Testis (tissue), 3 donors: ENCODE results near the gene DDX1. TPM values are rescaled to one million over a fixed set of nuclear protein-coding genes. Genes with fewer than 3 reads are reported as not detected.

Experiments
- DNase-seq: peaks from one replicate; pipeline ENCODE4 v3.0.0-alpha.2; 2019
- H3K27ac ChIP-seq, 2 donors: fragments of 200-600 bp; sonication (generic); one replicate each; pipeline ENCODE4 v1.5.1; 2019
- H3K27me3 ChIP-seq: fragments of 200-600 bp; sonication (generic); one replicate; pipeline ENCODE4 v1.5.1; 2019
- H3K36me3 ChIP-seq: fragments of 200-600 bp; sonication (generic); one replicate; pipeline ENCODE4 v1.5.1; 2017; ENCODE audit warnings: low read depth; ENCODE audit errors: missing control alignments
- H3K4me1 ChIP-seq: fragments of 200-600 bp; sonication (generic); one replicate; pipeline ENCODE4 v1.5.1; 2019
- H3K4me3 ChIP-seq, 2 donors: fragments of 200-600 bp; sonication (generic); one replicate each; pipeline ENCODE4 v1.5.1; 2017 to 2019
- H3K9me3 ChIP-seq: fragments of 200-600 bp; sonication (generic); one replicate; pipeline ENCODE4 v1.5.1; 2017
- POLR2A ChIP-seq: fragments of 450-650 bp; IDR thresholded peaks from one replicate; pipeline ENCODE4 v1.6.1; 2017; ENCODE audit warnings: antibody characterized with exemption, mild to moderate bottlenecking, moderate library complexity
- WGBS, 2 donors: methylation state at CpG; one replicate each; pipeline ENCODE4 v1.1.5; 2018; 5-methylcytosine and 5-hydroxymethylcytosine counted together
- intact Hi-C: fragments of 100-400 bp; cut with DNase I; formaldehyde crosslinking; loops from one replicate; pipeline ENCODE4 v1.15.1; 2023; ENCODE audit warnings: low total_unique reads
- polyA plus RNA-seq: library from polyadenylated mRNA; stranded (reverse); fragments of 350-450 nt; fragmentation: Illumina TruSeq; extraction: RNeasy Lipid Tissue Mini Kit (QIAGEN cat#74804); gene quantifications from one replicate; pipeline ENCODE4 v1.2.3, GENCODE V29; 2014; ENCODE audit warnings: low read depth, low replicate concordance; ENCODE audit not compliant: insufficient read depth
- total RNA-seq, 2 donors: library from RNA; depleted of rRNA; stranded (reverse); fragments of >200 nt; gene quantifications; one replicate each; pipeline ENCODE4 v1.2.3, GENCODE V29; 2016
- TF ChIP-seq, protein P1 (sequence below), 3 experiments: fragments of 450-650 bp in 2 of 3; fragments of 200-600 bp in 1 of 3; sonication (generic) in 1 of 3; IDR thresholded peaks; one replicate each; pipeline ENCODE4 v1.5.1; 2016 to 2019; ENCODE audit warnings: antibody characterized with exemption in 3 of 3, mild to moderate bottlenecking in 2 of 3, moderate library complexity in 1 of 3

DDX1 gene
- total and polyA plus RNA-seq, 3 donors from 2014 or later, result 60.4 to 66.9 (median 65.0) TPM

GRCh38 chr2:15616850-15617777 is 25.4 kb downstream of the DDX1 start:
- intact Hi-C loops, result no loop called here
- no peaks in the 10 kb centered on the region for H3K9me3 ChIP-seq
- no peak for DNase-seq
- H3K4me1 ChIP-seq, result no peaks in the 10 kb centered on the region
- H3K36me3 ChIP-seq, result peaks cover 2% of the 10 kb centered on the region
- H3K27me3 ChIP-seq, result no peaks in the 10 kb centered on the region
- no peak overlapping the region for H3K27ac ChIP-seq
- 92 to 97% methylated on average over 3 of the region's 3 CpGs for WGBS, 2 donors
- H3K4me3 ChIP-seq, result no peak overlapping the region
- TF ChIP-seq POLR2A, result no peak
- TF ChIP-seq, protein P1, sequence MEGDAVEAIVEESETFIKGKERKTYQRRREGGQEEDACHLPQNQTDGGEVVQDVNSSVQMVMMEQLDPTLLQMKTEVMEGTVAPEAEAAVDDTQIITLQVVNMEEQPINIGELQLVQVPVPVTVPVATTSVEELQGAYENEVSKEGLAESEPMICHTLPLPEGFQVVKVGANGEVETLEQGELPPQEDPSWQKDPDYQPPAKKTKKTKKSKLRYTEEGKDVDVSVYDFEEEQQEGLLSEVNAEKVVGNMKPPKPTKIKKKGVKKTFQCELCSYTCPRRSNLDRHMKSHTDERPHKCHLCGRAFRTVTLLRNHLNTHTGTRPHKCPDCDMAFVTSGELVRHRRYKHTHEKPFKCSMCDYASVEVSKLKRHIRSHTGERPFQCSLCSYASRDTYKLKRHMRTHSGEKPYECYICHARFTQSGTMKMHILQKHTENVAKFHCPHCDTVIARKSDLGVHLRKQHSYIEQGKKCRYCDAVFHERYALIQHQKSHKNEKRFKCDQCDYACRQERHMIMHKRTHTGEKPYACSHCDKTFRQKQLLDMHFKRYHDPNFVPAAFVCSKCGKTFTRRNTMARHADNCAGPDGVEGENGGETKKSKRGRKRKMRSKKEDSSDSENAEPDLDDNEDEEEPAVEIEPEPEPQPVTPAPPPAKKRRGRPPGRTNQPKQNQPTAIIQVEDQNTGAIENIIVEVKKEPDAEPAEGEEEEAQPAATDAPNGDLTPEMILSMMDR (IDR thresholded peaks at IDR 0.05), result no peak

GRCh38 chr2:15617778-15618448 is 26.2 kb downstream of the DDX1 start:
- peaks cover 4% of the 10 kb centered on the region for H3K36me3 ChIP-seq

GRCh38 chr2:15618449-15618855 is 26.8 kb downstream of the DDX1 start:
- peaks cover 4% of the 10 kb centered on the region for H3K36me3 ChIP-seq

More at GRCh38 chr2:15617778-15618448, 26.2 kb downstream of the DDX1 start:
- intact Hi-C loops, result no loop called here
- DNase-seq, result no peak
- Histone ChIP-seq H3K4me1 (no peaks in the 10 kb centered on the region), H3K9me3 (no peaks in the 10 kb centered on the region), H3K27me3 (no peaks in the 10 kb centered on the region), H3K4me3 (no peak overlapping the region), H3K27ac (no peak overlapping the region)
- TF ChIP-seq POLR2A, result no peak
- TF ChIP-seq, protein P1 (IDR thresholded peaks at IDR 0.05), result no peak
- 93 to 97% methylated on average over 4 of the region's 4 CpGs for WGBS, 2 donors

DNA sequence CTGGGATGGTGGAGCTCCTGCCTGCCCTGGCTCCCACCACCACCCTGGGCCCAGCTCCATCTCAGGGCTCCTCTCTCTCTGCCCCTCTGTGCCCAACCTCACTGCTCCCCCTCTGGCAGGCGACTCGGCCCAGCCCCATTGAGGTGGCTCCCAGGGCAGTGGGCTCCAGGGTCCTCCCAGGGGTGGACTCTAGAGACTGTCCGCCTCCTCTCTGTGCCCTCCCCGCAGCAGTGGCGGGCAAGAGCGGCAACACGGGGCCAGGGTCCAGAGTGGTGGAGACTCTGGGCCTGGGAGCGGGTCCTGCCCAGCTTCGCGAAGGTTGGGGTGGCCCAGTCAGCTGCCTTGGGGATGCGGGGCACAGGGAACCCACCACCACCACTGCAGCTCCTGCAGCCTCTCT is 27.4 kb downstream of the DDX1 start:
- intact Hi-C loops, result no loop called here
- WGBS, 2 donors, result 89% methylated on average over 11 of the region's 11 CpGs; no CpG with 5 or more reads in 1 of the 2 donors
- TF ChIP-seq, protein P1 (IDR thresholded peaks at IDR 0.05), result no peak
- TF ChIP-seq POLR2A, result no peak

More at GRCh38 chr2:15618449-15618855, 26.8 kb downstream of the DDX1 start:
- DNase-seq, result no peak
- H3K9me3 ChIP-seq, result no peaks in the 10 kb centered on the region
- H3K4me1 ChIP-seq, result no peaks in the 10 kb centered on the region
- H3K27me3 ChIP-seq, result no peaks in the 10 kb centered on the region
- H3K27ac ChIP-seq, result no peak overlapping the region
- WGBS, 2 donors, result 93% methylated on average over 16 of the region's 16 CpGs; no CpG with 5 or more reads in 1 of the 2 donors
- TF ChIP-seq, protein P1 (IDR thresholded peaks at IDR 0.05), result no peak
- no peak for TF ChIP-seq POLR2A
- H3K4me3 ChIP-seq, result no peak overlapping the region
- intact Hi-C loops, result no loop called here

More for the DNA sequence above, 27.4 kb downstream of the DDX1 start:
- Histone ChIP-seq H3K4me1 (no peaks in the 10 kb centered on the region), H3K36me3 (peaks cover 4% of the 10 kb centered on the region), H3K9me3 (no peaks in the 10 kb centered on the region), H3K27me3 (no peaks in the 10 kb centered on the region), H3K4me3 (no peak overlapping the region), H3K27ac (no peak overlapping the region)
- DNase-seq, result no peak
